ACHN (cell line): ENCODE data around the gene MATN1.

Source experiments
- DNase-seq: peaks from one replicate; pipeline ENCODE4 v3.0.0-alpha.2; 2015
- in situ Hi-C: cut with HindIII; loops from 2 replicates; pipeline ENCODE4 v1.10.0; 2017; ENCODE audit warnings: low sequenced_read_pairs, low pct_ligation_motif_present, low pct_unique_long_range_greater_than_20kb

The MATN1 gene

DNA sequence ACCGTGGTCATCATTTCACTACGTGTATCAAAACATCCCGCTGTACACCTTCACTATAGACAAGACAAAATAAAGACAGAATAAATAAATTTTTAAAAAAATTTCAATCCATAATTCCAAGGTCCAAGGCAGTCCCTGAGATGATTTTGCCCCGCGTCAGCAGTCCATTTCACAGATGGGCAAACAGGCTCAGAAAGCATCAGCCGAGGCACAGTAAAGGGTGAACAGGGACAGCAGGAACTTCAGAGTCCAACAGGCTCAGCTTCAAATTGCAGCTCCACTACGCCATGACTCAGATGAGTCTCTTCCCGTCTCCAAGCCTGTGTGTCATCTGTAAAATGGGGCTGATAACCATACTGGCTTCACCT, 15.0 kb downstream of the MATN1 start:
- no peak for DNase-seq
- in situ Hi-C loops, result no loop called here

DNA sequence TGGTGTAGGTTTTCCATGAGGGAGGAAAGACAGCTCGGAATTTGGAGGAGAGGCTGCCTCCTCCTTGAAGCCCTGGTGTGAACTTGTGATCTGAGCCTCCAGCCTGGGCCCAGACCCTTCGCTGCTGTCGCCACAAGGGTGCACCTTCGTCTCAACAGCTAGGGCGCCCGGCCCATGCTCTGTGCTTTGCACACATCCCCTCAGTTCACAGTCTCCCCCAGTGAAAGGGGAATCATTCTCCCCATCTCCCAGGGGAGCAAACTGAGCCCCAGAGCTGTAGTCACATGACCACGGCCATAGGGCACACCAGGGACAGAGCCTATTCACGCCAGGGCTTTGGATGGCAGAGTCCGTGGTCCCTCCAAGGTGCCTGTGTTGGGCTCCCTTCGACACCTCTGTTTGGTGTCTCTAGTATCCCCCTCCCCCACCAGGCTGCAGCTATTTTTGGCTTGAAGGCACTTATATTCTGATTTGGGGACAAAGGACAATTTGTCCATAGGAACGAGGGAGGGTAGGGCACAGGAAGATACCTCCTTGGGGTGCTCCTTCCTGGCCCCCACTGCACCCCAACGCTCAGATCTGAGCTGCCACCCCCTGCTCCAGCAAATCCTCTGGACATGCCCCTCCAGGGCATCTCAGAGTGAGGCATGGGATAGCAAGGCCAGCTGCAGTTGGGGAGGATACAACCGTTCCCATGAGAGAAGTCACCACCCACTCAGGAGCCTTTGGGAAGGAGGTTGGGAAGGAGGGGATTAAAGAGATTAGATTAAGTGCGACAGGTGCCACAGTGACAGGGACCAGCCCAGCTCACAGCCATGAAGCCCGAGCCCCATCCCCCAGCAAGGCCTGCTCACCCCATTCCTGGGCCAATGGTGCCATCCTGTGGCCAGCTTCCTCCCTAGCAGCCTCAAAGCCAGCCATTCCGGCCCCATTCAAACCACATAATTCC, 15.7 kb downstream of the MATN1 start:
- peak; percentile 53 for DNase-seq
- in situ Hi-C loops, result no loop called here

DNA sequence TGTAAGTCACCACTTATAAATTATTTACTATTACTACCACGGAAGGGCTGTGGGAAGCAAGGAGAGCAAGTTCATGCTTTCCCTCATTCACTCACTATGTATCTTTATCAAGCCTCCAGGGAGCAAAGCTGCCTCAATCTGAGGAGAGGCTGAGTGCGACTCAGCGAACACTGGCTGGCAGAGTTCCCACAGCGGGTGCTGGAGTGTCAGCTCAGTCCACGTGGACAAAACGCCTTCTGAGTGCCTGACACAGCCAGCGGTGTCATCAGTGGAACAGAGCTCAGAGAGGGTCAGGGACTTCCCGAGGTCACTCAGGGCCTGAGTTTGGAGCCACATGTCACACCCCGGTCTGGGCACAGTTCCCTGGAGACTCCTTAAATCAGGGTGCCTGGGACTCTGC, 16.9 kb downstream of the MATN1 start:
- in situ Hi-C loops, result no loop called here

DNA sequence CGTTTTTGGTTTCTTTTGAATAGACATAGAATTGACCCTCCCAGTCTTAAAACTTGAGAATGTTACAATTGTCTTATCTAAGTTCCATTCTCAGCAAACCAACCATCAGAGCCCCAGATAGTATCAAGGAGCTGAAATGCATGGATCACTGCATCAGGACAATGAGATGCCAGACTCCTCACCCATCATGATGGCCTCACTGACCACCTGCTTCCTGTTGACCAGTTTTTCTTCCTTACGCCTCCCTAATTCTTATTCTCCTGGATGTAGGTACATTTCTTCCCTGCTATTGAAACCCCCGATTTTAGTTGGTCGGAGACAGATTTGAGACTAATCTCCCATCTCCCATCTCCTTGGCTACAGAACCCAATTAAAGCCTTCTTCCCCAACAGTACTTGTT, 17.7 kb downstream of the MATN1 start:
- DNase-seq, result no peak
- in situ Hi-C loops, result no loop called here

More for the DNA sequence above, 16.9 kb downstream of the MATN1 start:
- DNase-seq, result no peak

DNA sequence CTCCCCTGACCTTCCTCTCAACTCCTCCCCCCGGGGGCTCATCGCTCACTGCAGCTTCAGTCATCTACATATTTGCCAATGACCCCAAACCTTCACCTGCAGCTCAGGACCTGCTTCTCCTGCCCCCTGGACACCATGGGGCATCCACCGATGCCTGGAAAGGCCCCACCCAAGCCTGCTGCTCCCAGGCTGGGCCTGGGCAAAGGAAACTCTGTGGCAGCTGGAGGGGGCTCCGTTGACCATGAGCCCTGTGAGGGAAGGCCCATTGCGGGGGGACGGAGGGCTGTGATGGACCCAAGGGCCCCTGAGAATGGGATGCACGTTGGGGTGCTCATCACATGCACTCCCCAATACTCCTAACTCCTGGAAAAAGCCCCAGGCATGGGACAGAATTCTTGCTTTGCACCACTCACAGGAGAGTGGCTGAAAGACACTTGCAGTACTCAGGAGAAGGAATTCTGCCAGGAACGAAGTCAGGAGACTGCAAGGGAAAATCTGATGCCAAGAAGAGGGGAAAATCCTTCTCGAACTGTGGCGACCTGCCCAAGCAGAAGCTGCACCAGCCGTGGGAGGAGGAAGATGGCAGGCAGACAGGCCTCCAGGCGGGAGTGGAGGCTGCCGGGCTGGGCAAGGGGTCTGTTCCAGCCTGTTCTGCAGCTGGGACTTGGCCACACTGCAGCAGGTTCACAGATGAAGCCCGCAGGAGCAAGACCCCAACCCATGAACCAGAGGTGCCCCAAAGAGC, 18.4 kb downstream of the MATN1 start:
- in situ Hi-C loops, result no loop called here
- DNase-seq, result no peak

DNA sequence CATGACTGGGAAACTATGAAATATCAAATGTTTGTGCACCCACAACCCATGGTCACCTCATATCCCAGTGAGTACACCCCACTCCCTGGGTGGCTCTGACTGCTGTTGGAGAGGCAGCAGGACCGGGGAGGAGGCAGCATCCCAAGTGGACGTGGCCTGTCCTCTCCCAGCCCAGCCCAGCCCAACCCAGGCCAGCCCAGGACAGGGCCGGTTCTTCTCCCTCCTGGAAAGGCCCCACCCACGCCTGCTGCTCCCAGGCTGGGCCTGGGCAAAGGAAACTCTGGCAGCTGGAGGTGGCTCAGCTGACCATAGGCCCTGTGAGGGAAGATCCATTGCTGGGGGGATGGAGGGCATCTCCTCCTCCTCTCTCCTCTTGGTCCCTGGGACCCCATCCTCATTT, 19.1 kb downstream of the MATN1 start:
- no peak for DNase-seq
- in situ Hi-C loops, result no loop called here

DNA sequence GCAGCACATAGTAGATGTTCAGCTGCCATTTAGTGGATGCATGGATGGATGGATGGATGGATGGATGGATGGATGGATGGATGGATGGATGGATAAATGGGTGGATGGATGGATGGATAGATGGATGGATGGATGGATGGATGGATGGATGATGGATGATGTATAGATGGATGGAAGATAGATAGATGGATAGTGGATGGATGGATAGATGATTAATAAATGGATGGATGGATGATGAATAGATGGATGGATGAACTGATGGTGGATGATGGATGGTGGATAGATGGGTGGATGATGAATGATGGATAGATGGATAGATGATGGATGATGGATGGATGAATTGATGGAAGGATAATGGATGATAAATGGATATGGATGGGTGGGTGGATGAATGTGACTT, 20.6 kb downstream of the MATN1 start:
- in situ Hi-C loops, result no loop called here
- no peak for DNase-seq

DNA sequence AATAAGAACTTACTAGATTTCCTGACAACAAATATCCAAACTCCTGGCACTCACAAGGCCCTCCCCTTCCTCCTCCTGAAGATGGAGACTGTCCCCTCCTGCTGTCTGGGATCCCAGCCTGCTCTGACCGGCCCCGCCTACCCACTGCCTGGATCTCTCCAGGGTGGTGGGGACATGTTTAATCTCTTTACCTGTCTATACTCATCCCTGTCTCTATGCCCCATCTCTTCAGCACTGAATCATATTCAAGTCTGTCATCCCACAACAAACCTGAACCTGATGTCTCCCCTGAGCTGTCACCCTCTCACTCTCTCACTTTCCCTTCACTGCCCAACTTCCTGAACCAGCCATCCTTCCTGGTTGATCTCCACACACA, 22.1 kb downstream of the MATN1 start:
- in situ Hi-C loops, result no loop called here
- DNase-seq, result no peak

DNA sequence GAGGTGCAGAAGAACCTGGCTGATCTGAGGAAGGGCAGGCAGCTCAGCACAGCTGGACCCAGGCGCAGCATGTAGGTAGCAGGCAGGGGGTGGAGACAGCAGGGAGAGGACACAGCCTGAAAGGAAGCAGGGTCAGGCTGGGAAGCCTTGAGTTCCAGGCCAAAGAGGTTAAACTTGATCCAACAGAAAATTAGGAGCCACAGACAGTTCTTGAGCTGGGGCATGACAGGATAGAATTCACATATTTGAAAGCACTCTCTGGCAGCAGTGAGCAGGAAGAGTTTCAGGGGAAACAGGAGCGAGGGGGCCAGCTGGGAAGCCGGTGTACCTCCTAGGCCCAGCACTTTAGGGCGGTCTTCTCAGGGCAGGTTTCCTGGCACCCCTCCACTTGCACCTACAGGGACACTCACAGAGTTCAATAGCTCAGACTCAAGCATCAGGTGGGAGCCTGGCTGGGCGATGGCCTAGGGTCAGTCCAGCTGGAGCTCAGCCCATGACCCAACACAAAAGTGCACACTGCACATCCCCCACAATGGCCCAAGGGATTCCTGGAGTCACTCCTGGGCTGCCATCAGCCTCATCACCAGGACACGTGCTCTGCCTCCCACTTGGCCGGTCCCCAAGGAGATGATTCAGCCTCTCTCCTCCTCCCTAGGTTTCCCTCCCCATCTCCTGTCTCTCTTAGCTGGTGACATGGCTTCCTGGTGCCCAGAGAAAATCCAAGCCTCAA, 22.7 kb downstream of the MATN1 start:
- in situ Hi-C loops, result no loop called here
- DNase-seq, result peak; percentile 25

DNA sequence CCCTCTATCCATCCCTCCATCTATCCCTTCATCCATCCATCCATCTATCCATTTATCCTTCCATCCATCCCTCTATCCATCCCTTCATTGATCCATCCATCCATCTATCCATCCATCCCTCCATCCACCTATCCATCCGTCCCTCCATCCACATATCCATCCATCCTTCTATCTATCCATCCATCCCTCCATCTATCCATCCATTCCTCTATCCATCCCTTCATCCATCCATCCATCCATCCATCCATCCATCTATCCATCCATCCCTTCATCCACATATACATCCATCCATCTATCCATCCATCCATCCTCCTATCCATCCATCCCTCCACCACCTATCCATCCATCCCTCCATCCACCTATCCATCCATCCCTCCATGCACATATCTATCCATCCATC, 23.6 kb downstream of the MATN1 start:
- in situ Hi-C loops, result no loop called here
- no peak for DNase-seq

DNA sequence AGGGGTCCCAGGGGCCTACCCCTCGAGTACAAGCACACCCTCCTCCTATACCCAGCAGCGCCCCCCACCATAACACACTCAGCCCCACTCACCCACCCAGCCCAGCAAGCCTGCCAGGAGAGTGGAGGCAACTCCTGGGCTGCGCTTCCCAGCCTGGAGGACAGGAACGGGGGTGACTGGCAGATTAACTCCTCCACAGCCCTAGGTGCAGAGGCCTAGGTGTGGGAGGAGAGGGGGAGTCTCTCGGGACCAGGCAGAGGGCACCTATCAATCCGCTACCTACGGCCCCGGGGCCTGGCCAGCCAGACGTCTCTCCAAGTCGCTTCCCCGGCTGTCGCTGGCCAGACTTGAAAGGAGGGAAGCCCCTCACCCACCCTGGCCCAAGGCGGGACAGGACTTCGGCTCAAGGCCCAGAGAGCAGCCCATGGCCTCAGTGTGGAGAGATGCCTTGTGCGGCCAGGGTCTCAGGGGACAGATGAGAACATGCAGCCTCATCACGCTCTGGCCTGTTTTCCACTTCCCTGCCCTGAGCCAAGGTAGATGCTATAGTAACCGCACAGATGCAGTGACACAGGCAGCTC, 24.9 kb downstream of the MATN1 start:
- no peak for DNase-seq
- in situ Hi-C loops, result no loop called here

DNA sequence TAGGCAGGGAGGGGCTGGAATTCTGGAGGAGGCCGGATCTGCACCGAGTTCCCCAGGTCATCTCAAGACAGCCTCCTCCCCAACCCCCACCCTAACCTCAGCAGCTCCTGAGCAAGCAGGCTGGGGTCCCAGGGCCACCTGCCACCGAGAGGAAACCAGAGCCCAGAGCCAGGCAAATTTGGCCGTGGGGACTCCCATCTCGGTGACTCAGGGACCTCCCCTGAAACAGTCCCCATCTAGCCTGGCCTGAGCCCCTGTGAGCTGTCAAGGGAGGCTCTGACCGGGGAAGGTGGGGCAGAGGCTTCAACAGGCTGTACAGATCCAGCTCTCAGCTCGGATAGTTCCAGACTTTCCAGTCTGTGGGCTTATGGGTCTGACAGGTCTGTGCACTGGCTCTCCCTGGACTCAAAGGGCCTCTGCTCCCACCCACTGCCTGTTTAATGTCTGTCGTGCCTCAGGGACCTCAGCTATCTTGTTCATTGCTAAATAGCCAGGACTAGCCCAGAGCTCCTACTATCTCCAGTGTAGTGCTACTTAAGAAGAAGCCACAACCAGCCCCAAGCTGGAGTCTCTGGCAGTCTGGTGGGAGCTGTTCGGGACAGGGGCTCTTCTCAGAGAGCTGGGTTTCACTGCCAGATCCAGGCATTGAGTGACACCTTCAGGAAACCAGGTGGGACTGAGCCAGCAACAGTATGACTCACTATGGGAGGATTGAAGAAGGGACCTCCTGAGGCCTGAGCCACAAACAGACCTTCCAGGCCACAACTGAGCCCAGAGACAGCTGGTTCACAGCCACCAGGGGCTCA, 25.6 kb downstream of the MATN1 start:
- DNase-seq, result no peak
- in situ Hi-C loops, result no loop called here

DNA sequence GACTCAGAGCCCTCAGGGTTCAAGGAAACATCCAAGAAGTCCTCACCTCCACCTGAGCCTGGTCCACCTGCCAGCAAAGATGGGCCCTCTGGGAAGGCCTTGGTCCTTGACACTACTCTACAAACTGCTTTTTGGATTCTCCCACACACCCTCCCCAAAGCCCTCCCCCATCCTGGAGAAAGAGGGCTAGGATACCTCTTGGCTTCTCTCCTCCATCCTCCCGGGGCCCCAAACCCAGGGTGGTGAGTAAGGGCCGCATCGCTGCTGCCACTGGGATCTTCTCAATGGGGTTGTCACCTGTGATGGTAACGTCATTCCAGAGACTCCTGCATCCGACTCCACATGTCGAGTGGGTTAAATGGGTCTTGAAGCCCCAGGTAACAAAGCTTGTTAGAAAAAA, 26.6 kb downstream of the MATN1 start:
- DNase-seq, result no peak
- in situ Hi-C loops, result no loop called here

DNA sequence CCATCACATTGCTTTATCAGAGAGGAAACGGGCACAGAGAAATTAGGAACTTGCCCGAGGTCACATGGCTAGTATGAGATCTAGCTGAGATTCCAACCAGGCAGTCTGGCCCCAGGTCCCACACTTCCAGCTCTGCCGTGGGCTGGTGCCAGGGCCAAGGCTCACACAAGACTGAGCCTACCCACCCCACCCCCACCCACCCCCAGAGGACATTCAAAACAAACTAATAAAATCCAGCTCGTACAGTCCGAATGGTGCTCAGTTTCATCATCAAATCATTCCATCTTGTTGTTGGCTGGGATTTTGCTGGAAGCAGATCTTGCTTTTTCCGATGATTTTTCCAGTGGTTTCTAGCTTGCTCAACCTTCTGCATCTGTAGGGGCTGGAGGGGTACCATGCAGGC, 27.9 kb downstream of the MATN1 start:
- in situ Hi-C loops, result no loop called here
- no peak for DNase-seq

DNA sequence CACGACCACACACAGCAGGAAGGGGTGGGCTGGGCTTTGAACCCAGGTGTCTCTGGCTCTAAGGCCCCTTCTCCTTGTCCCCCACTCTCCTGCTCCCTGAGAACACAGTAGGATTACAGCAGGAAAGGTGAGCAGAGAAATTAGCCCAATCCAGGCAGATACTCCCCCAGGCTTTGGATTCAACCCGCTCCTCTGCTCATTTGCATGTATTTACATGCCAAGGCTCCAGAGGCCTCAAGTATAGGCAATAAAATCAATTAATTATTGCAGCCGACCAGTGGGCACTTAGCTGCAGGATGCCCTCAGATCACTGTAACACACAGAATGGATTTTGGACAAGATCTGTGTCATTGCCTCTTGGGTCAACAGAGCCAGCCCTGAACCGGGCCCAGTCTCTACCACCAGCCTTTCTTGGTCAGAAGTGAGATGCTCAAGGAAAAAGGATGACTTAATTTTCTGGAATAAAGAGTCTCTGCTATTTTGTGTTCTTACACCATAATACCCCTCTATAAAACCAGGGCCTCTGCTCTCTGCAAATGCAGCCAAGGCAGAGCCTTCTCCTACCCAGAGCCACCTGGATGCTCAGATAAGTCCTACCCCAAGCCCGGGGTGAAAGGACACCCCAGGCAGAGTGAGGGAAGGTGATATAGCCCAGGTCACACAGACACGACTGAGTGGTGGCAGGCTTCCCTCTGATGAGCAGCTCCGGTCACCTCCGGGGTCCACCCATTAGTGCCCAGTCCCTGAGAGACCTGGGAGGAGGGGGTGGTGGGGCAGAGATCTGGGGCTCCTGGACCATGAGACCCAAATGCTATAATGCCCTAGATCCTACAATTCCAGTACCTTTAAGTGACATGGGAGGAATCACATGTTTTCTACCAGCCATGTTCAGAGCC, 28.9 kb downstream of the MATN1 start:
- no peak for DNase-seq
- in situ Hi-C loops, result no loop called here

DNA sequence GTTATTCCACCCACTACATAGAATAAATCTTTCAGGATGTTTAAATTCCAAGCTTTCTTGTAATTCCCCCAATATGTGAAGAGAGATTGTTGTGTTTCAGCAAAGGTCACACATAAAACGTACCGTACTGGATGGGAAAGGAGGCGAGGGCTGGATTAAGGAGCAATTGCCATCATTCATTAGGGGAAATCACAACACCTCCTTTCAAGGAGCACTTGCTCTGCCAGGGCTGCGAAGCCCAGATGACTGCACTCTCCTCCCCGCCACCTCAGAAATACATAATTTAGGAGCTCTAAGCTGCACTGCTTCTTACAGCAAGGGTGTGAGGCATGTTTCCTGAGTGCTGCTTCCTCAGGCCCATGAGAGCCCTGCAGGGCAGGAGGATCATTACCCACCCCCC, 29.6 kb downstream of the MATN1 start:
- no peak for DNase-seq
- in situ Hi-C loops, result no loop called here

DNA sequence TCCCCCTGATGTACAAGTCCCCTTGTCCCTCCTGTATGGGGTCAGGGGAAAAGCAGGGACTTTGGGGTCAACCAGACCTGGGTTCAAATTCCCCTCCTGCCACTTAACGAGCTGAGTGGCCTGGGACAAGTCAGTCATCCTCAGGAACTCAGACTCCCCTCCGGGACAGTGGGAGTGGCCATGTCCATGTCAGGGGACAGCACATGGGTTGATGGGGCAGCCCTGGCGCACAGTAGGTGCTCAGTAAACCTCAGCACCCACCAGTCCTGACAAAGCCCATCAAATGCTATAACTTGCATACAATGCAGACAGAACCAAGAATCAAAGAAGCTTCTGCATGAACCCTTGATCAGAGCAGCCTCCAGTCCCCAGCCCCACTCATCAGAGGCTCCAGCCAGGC, 30.0 kb downstream of the MATN1 start:
- DNase-seq, result no peak
- in situ Hi-C loops, result no loop called here
